OCI-LY3 (cell line): ENCODE measurements around the gene THAP5.
A peak's percentile ranks its signal among the peaks of the same experiment; 100 is the strongest.

Source experiments
- H2AFZ ChIP-seq: fragments of 200-600, 300-600 bp; shearing (Covaris generic); 2 replicates; pipeline ENCODE4 v1.6.0; 2014; ENCODE audit warnings: antibody characterized with exemption, low read depth, low read length
- H3K27ac ChIP-seq: fragments of 200-600, 300-600 bp; sonication (generic); 2 replicates; pipeline ENCODE4 v1.5.1; 2014; ENCODE audit warnings: mild to moderate bottlenecking, low read length, moderate library complexity, mixed read lengths
- H3K27me3 ChIP-seq: fragments of 200-600, 300-600 bp; sonication (generic); 2 replicates; pipeline ENCODE4 v1.6.1; 2014; ENCODE audit warnings: low read depth, low read length, mixed read lengths
- H3K36me3 ChIP-seq: fragments of 200-600, 300-600 bp; sonication (generic); replicated peaks from 2 replicates; pipeline ENCODE3; 2014; ENCODE audit warnings: low read depth, low read length, mixed read lengths
- H3K4me1 ChIP-seq: fragments of 300-600, 200-600 bp; sonication (generic); 2 replicates; pipeline ENCODE4 v1.6.1; 2014; ENCODE audit warnings: low read length, mixed read lengths
- H3K4me2 ChIP-seq: fragments of 200-600, 300-600 bp; sonication (generic); 2 replicates; pipeline ENCODE4 v1.6.1; 2014; ENCODE audit warnings: low read length, mixed read lengths
- H3K4me3 ChIP-seq: fragments of 300-600, 200-600 bp; sonication (generic); 2 replicates; pipeline ENCODE4 v1.5.1; 2014; ENCODE audit warnings: antibody characterized with exemption, mild to moderate bottlenecking, low read length, moderate library complexity
- H3K79me2 ChIP-seq: fragments of 300-600, 200-600 bp; shearing (Covaris generic); 2 replicates; pipeline ENCODE4 v1.6.1; 2014; ENCODE audit warnings: mild to moderate bottlenecking, low read length, mixed read lengths
- H3K9ac ChIP-seq: fragments of 300-600, 200-600 bp; shearing (Covaris generic); 2 replicates; pipeline ENCODE4 v1.6.0; 2014; ENCODE audit warnings: mild to moderate bottlenecking, low read length, moderate library complexity
- H3K9me3 ChIP-seq: fragments of 200-600, 300-600 bp; shearing (Covaris generic); 2 replicates; pipeline ENCODE4 v1.6.1; 2014; ENCODE audit warnings: low read length, mixed read lengths; ENCODE audit not compliant: insufficient read depth
- H4K20me1 ChIP-seq: fragments of 200-600, 300-600 bp; sonication (generic); 2 replicates; pipeline ENCODE4 v1.6.1; 2016; ENCODE audit warnings: low read length, mixed read lengths; ENCODE audit not compliant: insufficient read depth
- CTCF ChIP-seq: fragments of 200-600, 300-600 bp; sonication (generic); IDR thresholded peaks from 2 replicates; pipeline ENCODE4 v1.5.1; 2014; ENCODE audit warnings: antibody characterized with exemption, low read length, low read depth
- EZH2phosphoT487 ChIP-seq: fragments of 200-600 bp; shearing (Covaris generic); IDR thresholded peaks from 2 replicates; pipeline ENCODE4 v1.6.1; 2018; ENCODE audit warnings: antibody characterized with exemption, mixed run types, low read depth

Gene THAP5

GRCh38 chr7:108569381-108570145, at the start of gene THAP5, which contains the start of gene DNAJB9:
THAP5 (minus strand) TSS chr7:108569706; CDS start chr7:108569569, 137 bp downstream.
DNAJB9 (plus strand) TSS chr7:108569874; CDS start chr7:108571727, 1,853 bp downstream.
- peaks cover 21% of the 10 kb centered on the region for H3K4me1 ChIP-seq
- TF ChIP-seq EZH2phosphoT487, result no peak
- TF ChIP-seq CTCF, result no peak
- H3K9me3 ChIP-seq, result no peaks in the 10 kb centered on the region
- no peaks in the 10 kb centered on the region for H3K27me3 ChIP-seq
- H4K20me1 ChIP-seq, result peaks cover 20% of the 10 kb centered on the region; the same call in 1 of the 2 replicates
- peak within 1 kb of the TSS; percentile 97 for H3K9ac ChIP-seq
- peaks cover 56% of the 10 kb centered on the region for H3K36me3 ChIP-seq
- peak within 1 kb of the TSS; percentile 98 for H3K4me2 ChIP-seq
- H2AFZ ChIP-seq, result peak within 1 kb of the TSS; percentile 63
- H3K79me2 ChIP-seq, result peaks cover 87% of the 10 kb centered on the region
- peak within 1 kb of the TSS; percentile 89 for H3K27ac ChIP-seq
- peak within 1 kb of the TSS; percentile 92 for H3K4me3 ChIP-seq

GRCh38 chr7:108618056-108618455, 48.5 kb upstream of the THAP5 start:
- Histone ChIP-seq H3K36me3 (no peaks in the 10 kb centered on the region), H3K9ac (no peak overlapping the region), H3K4me1 (peaks cover 2% of the 10 kb centered on the region; the same call in 1 of the 2 replicates), H3K27ac (no peak overlapping the region), H3K79me2 (no peaks in the 10 kb centered on the region), H2AFZ (no peak overlapping the region), H3K27me3 (no peaks in the 10 kb centered on the region), H3K4me3 (no peak overlapping the region), H3K9me3 (no peaks in the 10 kb centered on the region), H3K4me2 (no peak overlapping the region), H4K20me1 (no peaks in the 10 kb centered on the region)
- no peak for TF ChIP-seq EZH2phosphoT487
- no peak for TF ChIP-seq CTCF

- Histone ChIP-seq H3K27me3 (peaks cover 15% of the 10 kb centered on the region), H3K79me2 (no peaks in the 10 kb centered on the region), H3K4me1 (no peaks in the 10 kb centered on the region), H3K9me3 (no peaks in the 10 kb centered on the region), H3K4me2 (no peak overlapping the region), H2AFZ (no peak overlapping the region), H3K27ac (no peak overlapping the region), H4K20me1 (no peaks in the 10 kb centered on the region), H3K9ac (no peak overlapping the region), H3K4me3 (no peak overlapping the region), H3K36me3 (no peaks in the 10 kb centered on the region)
- no peak for TF ChIP-seq EZH2phosphoT487
- no peak for TF ChIP-seq CTCF
Measured at GRCh38 chr7:108614896-108615295, 45.4 kb upstream of the THAP5 start.

- Histone ChIP-seq H3K4me3 (no peak overlapping the region), H3K79me2 (no peaks in the 10 kb centered on the region), H3K4me2 (no peak overlapping the region), H3K9ac (no peak overlapping the region), H3K9me3 (no peaks in the 10 kb centered on the region), H3K36me3 (no peaks in the 10 kb centered on the region), H3K27me3 (peaks cover 15% of the 10 kb centered on the region), H3K4me1 (no peaks in the 10 kb centered on the region), H2AFZ (no peak overlapping the region), H4K20me1 (no peaks in the 10 kb centered on the region), H3K27ac (no peak overlapping the region)
- no peak for TF ChIP-seq CTCF
- TF ChIP-seq EZH2phosphoT487, result no peak
Measured at GRCh38 chr7:108613949-108614381, 44.5 kb upstream of the THAP5 start.
